ENCODE data around the gene FAM228B.

DNA sequence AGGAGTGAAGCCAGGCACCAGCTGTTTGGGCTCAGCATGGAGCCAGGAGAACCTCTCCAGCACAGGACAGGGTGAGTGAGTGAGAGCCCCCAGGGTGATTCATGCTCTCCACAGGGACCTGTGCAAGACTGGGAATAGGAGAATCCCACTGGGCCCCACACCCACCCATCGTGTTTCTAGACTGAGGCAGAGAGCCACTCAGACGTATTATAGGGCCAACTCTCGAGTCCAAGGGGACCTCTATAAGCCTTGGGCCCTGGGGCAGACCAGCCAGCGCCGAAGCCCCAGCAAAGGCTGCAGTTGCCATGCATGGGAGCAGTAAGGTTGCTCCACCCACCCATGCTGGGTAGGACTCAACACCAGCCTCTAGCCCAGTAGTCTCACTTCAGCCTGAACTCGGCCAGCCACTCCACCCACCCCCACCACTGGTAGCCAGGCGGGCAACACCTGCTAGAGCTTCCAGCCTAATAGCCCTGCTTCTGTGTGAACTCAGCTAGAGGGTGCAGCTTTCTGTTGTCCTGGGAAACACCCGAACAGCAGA lies 19.1 kb upstream of the FAM228B start:
- TF ChIP-seq FOXM1 (IDR thresholded peaks at IDR 0.05; ENCODE audit: borderline replicate concordance, low read depth) = no peak
- no peak for TF ChIP-seq EP300 (IDR thresholded peaks at IDR 0.05; ENCODE audit: borderline replicate concordance)
- TF ChIP-seq TCF12 (IDR thresholded peaks at IDR 0.05; ENCODE audit: low read depth) = no peak
- TF ChIP-seq, protein P1, sequence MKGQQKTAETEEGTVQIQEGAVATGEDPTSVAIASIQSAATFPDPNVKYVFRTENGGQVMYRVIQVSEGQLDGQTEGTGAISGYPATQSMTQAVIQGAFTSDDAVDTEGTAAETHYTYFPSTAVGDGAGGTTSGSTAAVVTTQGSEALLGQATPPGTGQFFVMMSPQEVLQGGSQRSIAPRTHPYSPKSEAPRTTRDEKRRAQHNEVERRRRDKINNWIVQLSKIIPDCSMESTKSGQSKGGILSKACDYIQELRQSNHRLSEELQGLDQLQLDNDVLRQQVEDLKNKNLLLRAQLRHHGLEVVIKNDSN (IDR thresholded peaks at IDR 0.05) = no peak
